ENCODE data around the gene CCDC6. TPM values are rescaled to one million over a fixed set of nuclear protein-coding genes. Genes with fewer than 3 reads are reported as not detected.
A peak's percentile ranks its signal among the peaks of the same experiment; 100 is the strongest.
"Not testable (repeated sequence)": the region's sequence is repeated elsewhere in the genome, so short reads cannot be mapped to it uniquely, and the experiment has no call there.

The CCDC6 gene
- total and polyA plus RNA-seq, 2 experiments from 2014 or later, result 19.4 to 23.2 TPM

DNA sequence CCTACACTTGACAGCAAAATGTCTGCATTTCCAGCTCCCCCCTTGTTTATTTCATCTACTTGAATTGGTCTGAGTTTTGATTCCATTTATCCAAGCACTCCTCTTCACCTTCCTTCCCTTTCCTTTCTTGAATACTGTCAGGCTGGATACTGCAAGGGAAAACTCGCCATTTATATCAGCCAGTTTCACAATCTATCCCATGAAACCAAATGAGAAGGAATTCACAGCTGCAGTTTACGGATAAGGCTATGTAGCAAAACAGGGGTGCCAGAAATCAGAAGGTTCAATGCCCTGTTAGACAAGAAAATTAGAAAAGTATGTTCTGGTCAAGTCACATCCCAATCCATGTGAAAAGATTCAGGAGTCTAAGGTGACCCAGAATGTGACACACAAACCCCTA, 28.1 kb downstream of the CCDC6 start:
- DNase-seq, result no peak
- Histone ChIP-seq H3K9me3 (ENCODE audit: low read depth) (no peaks in the 10 kb centered on the region), H3K36me3 (ENCODE audit: low read depth) (no peaks in the 10 kb centered on the region), H3K27ac (no peak overlapping the region), H3K27me3 (replicated peaks; ENCODE audit: insufficient read depth) (no peaks in the 10 kb centered on the region), H3K9ac (no peak overlapping the region), H2AFZ (no peak overlapping the region), H3K4me1 (ENCODE audit: insufficient read depth) (peaks cover 26% of the 10 kb centered on the region), H4K20me1 (ENCODE audit: insufficient read depth) (0 out of 2 replicates have a peak, but pooled peaks cover 6% of the 10 kb centered on the region), H3K4me2 (ENCODE audit: unreplicated experiment) (no peak overlapping the region), H3K4me3 (no peak overlapping the region), H3K79me2 (ENCODE audit: insufficient read depth) (peaks cover 92% of the 10 kb centered on the region), H3K9me2 (ENCODE audit: insufficient read depth) (no peaks in the 10 kb centered on the region), H3F3A (ENCODE audit: insufficient read depth) (peaks cover 11% of the 10 kb centered on the region; the same call in 1 of the 2 replicates)
- in situ Hi-C loops (cut with MboI), result no loop called here
- TF ChIP-seq EZH2phosphoT487 (IDR thresholded peaks at IDR 0.05; ENCODE audit: insufficient read depth, low read depth), result no peak
- no peak for TF ChIP-seq EZH2 (IDR thresholded peaks at IDR 0.05; ENCODE audit: insufficient read depth, poor library complexity, severe bottlenecking)
- 98 to 100% methylated on average over 2 of the region's 2 CpGs for WGBS, 2 experiments (ENCODE audit: low coverage in 1 of 2, low lambda C conversion rate in 2 of 2, missing lambda C conversion rate in 2 of 2)

- peaks cover 35% of the 10 kb centered on the region for H3K4me1 ChIP-seq (ENCODE audit: insufficient read depth)
- H3K36me3 ChIP-seq (ENCODE audit: low read depth), result no peaks in the 10 kb centered on the region
- in situ Hi-C loops (cut with MboI), result no loop called here
- no peak overlapping the region for H3K4me3 ChIP-seq
- 86 to 90% methylated on average over 7 of the region's 7 CpGs for WGBS, 2 experiments (ENCODE audit: low coverage in 1 of 2, low lambda C conversion rate in 2 of 2, missing lambda C conversion rate in 2 of 2)
- H3K79me2 ChIP-seq (ENCODE audit: insufficient read depth), result peaks cover 95% of the 10 kb centered on the region
- H3K27ac ChIP-seq, result peak overlapping the region; percentile 51
- peaks cover 11% of the 10 kb centered on the region; the same call in 1 of the 2 replicates for H3F3A ChIP-seq (ENCODE audit: insufficient read depth)
- DNase-seq, result peak; percentile 68
- H4K20me1 ChIP-seq (ENCODE audit: insufficient read depth), result 0 out of 2 replicates have a peak, but pooled peaks cover 6% of the 10 kb centered on the region
- H3K4me2 ChIP-seq (ENCODE audit: unreplicated experiment), result peak overlapping the region; percentile 22
- H3K9ac ChIP-seq, result no peak overlapping the region
- no peak for TF ChIP-seq EZH2phosphoT487 (IDR thresholded peaks at IDR 0.05; ENCODE audit: insufficient read depth, low read depth)
- no peak for TF ChIP-seq EZH2 (IDR thresholded peaks at IDR 0.05; ENCODE audit: insufficient read depth, poor library complexity, severe bottlenecking)
- H2AFZ ChIP-seq, result no peak overlapping the region
- H3K27me3 ChIP-seq (replicated peaks; ENCODE audit: insufficient read depth), result no peaks in the 10 kb centered on the region
- no peaks in the 10 kb centered on the region for H3K9me3 ChIP-seq (ENCODE audit: low read depth)
- H3K9me2 ChIP-seq (ENCODE audit: insufficient read depth), result no peaks in the 10 kb centered on the region
Measured at GRCh38 chr10:59877191-59877671, 29.1 kb downstream of the CCDC6 start.

DNA sequence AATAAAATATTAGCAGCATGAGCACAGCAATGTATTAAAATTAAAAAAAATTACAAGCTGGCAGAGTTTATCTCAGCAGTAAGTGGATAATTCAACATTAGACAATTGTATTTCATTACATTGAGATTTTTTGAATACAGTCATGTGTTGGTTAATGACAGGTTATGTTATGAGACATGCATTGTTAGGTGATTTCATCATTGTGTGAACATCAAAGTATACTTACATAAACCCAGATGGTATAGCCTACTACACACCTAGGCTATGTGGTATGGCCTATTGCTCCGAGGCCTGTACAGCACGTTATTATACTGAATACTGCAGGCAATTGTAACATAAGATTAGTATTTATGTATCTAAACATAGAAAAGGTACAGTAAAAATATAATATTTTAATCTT, 29.7 kb downstream of the CCDC6 start:
- Histone ChIP-seq H3K79me2 (ENCODE audit: insufficient read depth) (peaks cover 100% of the 10 kb centered on the region), H3K9ac (no peak overlapping the region), H2AFZ (no peak overlapping the region), H3K4me3 (no peak overlapping the region), H3K4me1 (ENCODE audit: insufficient read depth) (peaks cover 35% of the 10 kb centered on the region), H3K9me2 (ENCODE audit: insufficient read depth) (no peaks in the 10 kb centered on the region), H3K9me3 (ENCODE audit: low read depth) (no peaks in the 10 kb centered on the region), H4K20me1 (ENCODE audit: insufficient read depth) (0 out of 2 replicates have a peak, but pooled peaks cover 6% of the 10 kb centered on the region), H3K27ac (peak overlapping the region; percentile 51), H3K27me3 (replicated peaks; ENCODE audit: insufficient read depth) (no peaks in the 10 kb centered on the region), H3K36me3 (ENCODE audit: low read depth) (no peaks in the 10 kb centered on the region), H3K4me2 (ENCODE audit: unreplicated experiment) (no peak overlapping the region), H3F3A (ENCODE audit: insufficient read depth) (peaks cover 11% of the 10 kb centered on the region; the same call in 1 of the 2 replicates)
- TF ChIP-seq EZH2phosphoT487 (IDR thresholded peaks at IDR 0.05; ENCODE audit: insufficient read depth, low read depth) (no peak), EZH2 (IDR thresholded peaks at IDR 0.05; ENCODE audit: insufficient read depth, poor library complexity, severe bottlenecking) (no peak)
- WGBS, 2 experiments (ENCODE audit: low coverage in 1 of 2, low lambda C conversion rate in 2 of 2, missing lambda C conversion rate in 2 of 2), result 79 to 89% methylated on average over 2 of the region's 2 CpGs
- in situ Hi-C loops (cut with MboI), result no loop called here
- no peak for DNase-seq

GRCh38 chr10:59876208-59876607, 30.1 kb downstream of the CCDC6 start:
- Histone ChIP-seq H3K79me2 (ENCODE audit: insufficient read depth) (peaks cover 100% of the 10 kb centered on the region), H3K4me1 (ENCODE audit: insufficient read depth) (peaks cover 35% of the 10 kb centered on the region), H3F3A (ENCODE audit: insufficient read depth) (peaks cover 11% of the 10 kb centered on the region; the same call in 1 of the 2 replicates), H3K27ac (peak overlapping the region; percentile 51; the same call in 1 of the 2 replicates)
- 90 to 91% methylated on average over 9 of the region's 9 CpGs for WGBS, 2 experiments (ENCODE audit: low coverage in 1 of 2, low lambda C conversion rate in 2 of 2, missing lambda C conversion rate in 2 of 2)
- H4K20me1 ChIP-seq (ENCODE audit: insufficient read depth); H3K27me3 ChIP-seq (replicated peaks; ENCODE audit: insufficient read depth); in situ Hi-C loops (cut with MboI); H3K9ac ChIP-seq; H3K4me2 ChIP-seq (ENCODE audit: unreplicated experiment); H3K9me2 ChIP-seq (ENCODE audit: insufficient read depth); H3K4me3 ChIP-seq; H2AFZ ChIP-seq; H3K9me3 ChIP-seq (ENCODE audit: low read depth); DNase-seq; H3K36me3 ChIP-seq (ENCODE audit: low read depth): not testable (repeated sequence)

All from GM23248 (cell line).